ENCODE measurements around the gene BICD2.
"Not testable (repeated sequence)": the region's sequence is repeated elsewhere in the genome, so short reads cannot be mapped to it uniquely, and the experiment has no call there.

The BICD2 gene

DNA sequence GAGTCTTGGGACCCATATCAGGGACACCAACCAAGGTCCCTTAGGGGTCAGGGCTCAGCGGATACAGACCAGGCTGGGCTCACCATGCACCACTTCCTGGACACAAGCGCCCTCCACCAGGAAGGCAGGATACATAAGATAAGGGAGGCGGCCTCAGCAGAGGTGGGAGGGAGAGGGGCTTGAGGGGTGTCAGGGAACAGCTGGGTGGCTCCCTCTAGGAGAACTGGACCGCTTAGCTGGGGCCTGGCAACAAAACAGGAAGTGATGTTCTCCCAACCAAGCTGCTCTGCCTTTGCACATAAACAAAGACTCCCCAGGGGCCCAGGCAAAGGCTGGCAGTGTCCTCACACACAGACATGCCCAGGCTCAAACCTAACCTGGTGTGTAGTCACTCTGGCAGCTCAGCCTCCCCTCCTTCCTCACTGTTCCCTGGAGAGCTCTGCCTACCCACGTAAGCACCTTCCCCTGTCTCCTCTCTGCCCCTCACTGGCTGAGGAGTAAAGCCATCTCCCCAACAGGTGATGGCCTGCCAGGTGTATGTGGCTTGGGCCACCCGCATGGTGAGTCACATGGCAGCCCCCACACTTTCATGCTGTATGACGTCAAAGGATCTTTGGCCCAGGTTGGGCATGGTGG is 5.8 kb upstream of the BICD2 start:
- DNase-seq: no peak

- no peak for DNase-seq
Measured at GRCh38 chr9:92769990-92770359, 5.3 kb upstream of the BICD2 start.

DNA sequence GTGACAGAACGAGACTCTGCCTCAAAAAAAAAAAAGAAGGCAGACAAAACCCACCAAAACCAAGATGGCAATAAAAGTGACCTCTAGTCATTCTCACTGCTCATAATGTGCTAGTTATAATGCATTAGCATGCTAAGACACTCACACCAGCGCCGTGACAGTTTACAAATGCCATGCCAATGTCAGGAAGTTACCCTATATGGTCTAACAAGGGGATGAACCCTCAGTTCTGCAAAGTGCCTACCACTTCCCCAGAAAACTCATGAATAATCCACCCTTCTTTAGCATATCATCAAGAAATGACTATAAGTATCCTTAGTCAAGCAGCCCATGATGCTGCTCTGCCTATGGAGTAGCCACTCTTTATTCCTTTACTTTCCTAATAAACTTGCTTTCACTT is 4.7 kb upstream of the BICD2 start:
- DNase-seq: no peak

- DNase-seq: not testable (repeated sequence)
Measured at GRCh38 chr9:92768816-92769215, 4.2 kb upstream of the BICD2 start.

- no peak for DNase-seq
Measured at GRCh38 chr9:92767066-92768054, 2.7 kb upstream of the BICD2 start.

- DNase-seq: peak; percentile 98
Measured at GRCh38 chr9:92764988-92765936, 629 bp upstream of the BICD2 start.

- DNase-seq: no peak
Measured at GRCh38 chr9:92763721-92764380, 782 bp downstream of the BICD2 start.

DNA sequence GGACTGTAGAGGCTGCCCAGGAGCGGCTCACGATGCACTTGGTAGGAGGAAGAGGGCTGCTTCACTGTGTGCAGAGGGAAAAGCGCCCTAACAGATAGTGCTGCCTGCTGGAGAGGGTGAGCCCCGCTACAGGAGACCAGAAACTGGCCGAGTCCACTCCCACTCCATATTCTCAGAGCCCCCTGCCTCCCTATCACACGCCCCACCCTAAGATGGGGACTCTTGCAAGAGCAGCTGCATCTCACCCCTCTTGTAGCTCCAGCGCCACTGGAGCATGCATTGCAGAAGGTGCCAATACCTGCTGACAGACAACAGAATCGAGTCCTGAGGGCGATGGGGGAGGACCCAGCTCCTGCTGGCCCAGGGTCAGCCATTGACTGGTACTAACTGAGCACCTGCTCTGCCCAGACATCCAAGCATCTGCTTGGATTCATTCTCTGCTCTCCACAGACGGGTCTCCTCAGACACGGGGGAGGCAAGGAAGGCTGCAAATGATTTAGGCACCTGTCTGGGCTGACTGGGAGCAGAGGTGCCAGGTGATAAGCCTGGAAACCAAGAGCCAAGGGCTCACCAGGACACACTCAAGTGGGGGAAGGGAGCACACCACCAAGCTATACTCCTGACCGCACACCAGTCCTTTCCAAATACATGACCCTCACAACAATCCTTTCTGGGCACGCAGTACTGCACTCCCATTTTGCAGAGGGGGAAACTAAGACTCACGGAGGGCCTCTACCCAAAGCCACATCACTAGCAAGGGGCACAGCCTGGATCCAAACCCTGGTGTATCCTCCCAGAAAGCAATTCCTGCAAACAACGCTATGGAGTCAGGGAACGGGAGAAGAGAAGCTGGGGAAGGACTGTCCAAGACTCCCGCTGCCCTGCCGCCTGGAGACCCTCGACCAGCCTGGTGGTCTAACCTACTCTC is 1.6 kb downstream of the BICD2 start:
- no peak for DNase-seq

- DNase-seq: no peak
Measured at GRCh38 chr9:92762196-92762595, 2.4 kb downstream of the BICD2 start.

DNA sequence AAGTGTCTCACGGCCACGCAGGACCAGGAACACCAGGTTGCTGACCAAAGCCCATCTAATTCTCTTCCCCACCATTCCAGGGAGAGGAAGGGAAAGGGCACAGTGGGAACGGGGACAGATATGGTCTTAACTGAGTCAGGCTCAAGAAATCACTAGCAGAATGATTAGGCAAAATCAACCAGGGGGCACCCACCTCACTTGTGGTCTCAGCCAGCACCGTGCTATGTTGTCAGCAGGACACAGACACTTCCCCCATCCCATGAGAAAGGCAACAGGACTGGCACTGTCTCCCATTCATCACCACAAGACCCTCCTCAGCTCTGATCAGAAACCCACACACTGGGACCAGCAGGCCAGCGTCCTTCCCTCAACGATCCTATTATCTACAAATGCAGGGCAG is 2.9 kb downstream of the BICD2 start:
- no peak for DNase-seq

- DNase-seq: no peak
Measured at GRCh38 chr9:92760494-92760893, 4.1 kb downstream of the BICD2 start.

DNA sequence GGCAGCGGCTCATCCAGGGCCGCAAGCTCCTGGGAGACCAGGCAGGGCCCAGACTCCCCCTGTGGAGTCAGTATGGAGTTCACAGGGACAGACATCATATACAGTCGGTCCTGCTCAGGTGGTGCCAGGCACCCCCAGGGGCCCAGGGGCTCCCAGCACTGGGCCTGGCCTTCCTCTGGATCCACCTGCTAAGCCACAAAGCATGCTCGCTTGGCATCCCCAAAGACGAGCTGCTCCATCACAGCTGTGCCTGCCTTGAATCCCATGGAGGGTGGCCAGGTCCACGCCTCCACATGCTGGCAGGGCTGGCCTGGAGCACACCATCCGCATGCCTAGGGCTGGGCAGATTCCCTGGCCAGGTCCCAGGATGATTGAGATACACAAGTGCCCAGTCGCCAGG is 4.6 kb downstream of the BICD2 start:
- DNase-seq: no peak

DNA sequence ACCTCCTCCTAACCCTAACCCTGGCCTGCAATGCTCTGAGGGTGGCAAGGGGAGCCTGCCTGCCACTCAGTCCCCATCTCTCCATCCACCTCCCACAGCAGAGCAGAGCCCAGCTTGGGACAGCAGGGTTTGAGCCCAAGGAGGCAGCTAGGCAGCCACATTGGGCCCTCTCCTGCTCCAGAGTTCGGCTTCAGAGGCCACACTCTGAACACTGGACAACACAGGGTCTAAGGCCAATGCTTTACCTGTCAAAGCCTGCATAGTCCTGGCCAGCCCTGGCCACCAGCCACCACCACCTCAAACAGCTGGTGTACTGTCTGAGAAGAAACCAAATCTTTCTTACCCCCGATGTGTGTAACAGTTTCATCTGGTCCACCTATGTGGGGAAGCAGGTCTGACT is 5.2 kb downstream of the BICD2 start:
- DNase-seq: no peak

DNA sequence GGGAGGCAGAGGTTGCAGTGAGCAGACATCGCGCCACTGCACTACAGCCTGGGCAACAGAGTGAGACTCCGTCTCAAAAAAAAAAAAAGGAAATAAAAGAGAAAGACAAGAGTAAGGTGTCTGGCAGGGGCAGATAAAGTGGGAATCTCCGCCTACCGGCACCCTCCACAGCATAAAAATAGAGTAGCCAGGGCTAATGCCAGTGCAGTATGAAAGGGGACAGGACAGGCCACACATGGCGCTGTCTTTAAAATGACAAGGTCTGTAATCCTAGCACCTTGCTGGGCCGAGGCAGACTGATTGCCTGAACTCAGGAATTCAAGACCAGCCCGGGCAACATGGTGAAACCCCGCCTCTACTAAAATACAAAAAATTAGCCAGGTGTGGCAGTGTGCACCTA is 7.8 kb downstream of the BICD2 start:
- DNase-seq: no peak

DNA sequence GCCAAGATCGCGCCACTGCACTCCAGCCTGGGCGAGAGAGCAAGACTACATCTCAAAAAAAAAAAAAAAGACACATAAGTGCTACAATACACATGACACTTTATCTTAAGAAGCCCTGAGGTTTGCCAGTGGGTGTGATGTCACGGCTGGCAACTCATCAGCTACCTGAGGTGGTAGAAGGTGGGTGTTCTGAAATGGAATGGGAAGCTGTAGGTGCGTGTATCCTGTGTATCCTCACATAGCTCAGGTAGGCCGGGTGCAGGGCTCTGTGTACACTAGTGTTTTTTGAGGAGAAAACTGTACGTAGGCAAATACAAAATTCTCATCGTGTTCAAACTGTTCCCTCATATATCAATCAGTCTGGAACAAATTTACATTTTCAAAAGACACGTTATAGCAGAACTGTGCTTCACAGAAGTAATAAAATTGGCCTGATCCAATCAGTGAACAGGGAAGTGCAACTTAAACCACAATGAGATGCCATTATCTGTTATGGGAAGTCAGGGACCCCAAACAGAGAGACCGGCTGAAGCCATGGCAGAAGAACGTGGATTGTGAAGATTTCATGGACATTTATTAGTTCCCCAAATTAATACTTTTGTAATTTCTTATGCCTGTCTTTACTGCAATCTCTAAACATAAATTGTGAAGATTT is 10.4 kb downstream of the BICD2 start:
- no peak for DNase-seq

- DNase-seq: no peak
Measured at GRCh38 chr9:92752812-92753404, 11.7 kb downstream of the BICD2 start.

DNA sequence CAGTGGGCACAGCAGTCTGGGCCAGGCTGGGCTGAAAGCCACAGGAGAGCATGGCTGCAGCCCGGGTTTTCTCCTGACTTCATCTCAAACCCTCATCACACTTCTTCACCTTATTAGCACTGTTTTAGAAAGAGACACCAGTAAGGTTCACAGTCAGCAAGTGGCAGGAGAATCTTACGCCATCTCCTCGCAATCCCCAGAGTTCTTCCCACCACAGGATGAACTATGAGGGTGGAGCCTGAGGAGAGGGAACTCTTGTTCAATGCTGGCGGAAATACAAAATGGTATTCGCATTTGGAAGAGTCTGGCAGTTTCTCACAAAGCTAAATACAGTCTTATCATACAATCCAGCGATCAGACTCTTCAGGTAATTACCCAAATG is 14.7 kb downstream of the BICD2 start:
- no peak for DNase-seq

GRCh38 chr9:92749071-92749933 is 15.3 kb downstream of the BICD2 start:
- DNase-seq: no peak

- no peak for DNase-seq
Measured at GRCh38 chr9:92748233-92748497, 16.5 kb downstream of the BICD2 start.

Measured in activated naive CD4-positive, alpha-beta T cell treated with anti-CD3 and anti-CD28 coated beads, Interleukin-2, amount 50 U/mL, for 16 hours (primary cell).